Retinal pigment epithelial cell (primary cell): ENCODE data around the gene RALBP1.

Experiments used
- DNase-seq: peaks from one replicate; pipeline ENCODE4 v3.0.0-alpha.2; 2010; ENCODE audit warnings: low read depth
- H3K4me3 ChIP-seq: 2 replicates; pipeline ENCODE4 v1.5.1; 2011; ENCODE audit warnings: mild to moderate bottlenecking, low read length, control low read depth, moderate library complexity
- CTCF ChIP-seq: conservative IDR thresholded peaks from 2 replicates; pipeline ENCODE4 v1.5.1; 2011; ENCODE audit warnings: low read depth, low read length, control low read depth, inconsistent platforms

RALBP1 gene

GRCh38 chr18:9561759-9562158 lies 86.4 kb downstream of the RALBP1 start:
- no peak for DNase-seq
- TF ChIP-seq CTCF = no peak

GRCh38 chr18:9562584-9562983 lies 87.3 kb downstream of the RALBP1 start:
- TF ChIP-seq CTCF = no peak

More at GRCh38 chr18:9561759-9562158, 86.4 kb downstream of the RALBP1 start:
- H3K4me3 ChIP-seq = no peak overlapping the region

GRCh38 chr18:9563331-9563730 lies 88.0 kb downstream of the RALBP1 start:
- no peak for TF ChIP-seq CTCF
- DNase-seq = no peak
- H3K4me3 ChIP-seq = no peak overlapping the region

More at GRCh38 chr18:9562584-9562983, 87.3 kb downstream of the RALBP1 start:
- no peak for DNase-seq
- H3K4me3 ChIP-seq = no peak overlapping the region

GRCh38 chr18:9565407-9565806 lies 90.1 kb downstream of the RALBP1 start:
- no peak for DNase-seq
- no peak for TF ChIP-seq CTCF
- no peak overlapping the region for H3K4me3 ChIP-seq

GRCh38 chr18:9568186-9568585 lies 92.9 kb downstream of the RALBP1 start:
- no peak overlapping the region for H3K4me3 ChIP-seq
- TF ChIP-seq CTCF = no peak
- no peak for DNase-seq

GRCh38 chr18:9569178-9569577 lies 93.9 kb downstream of the RALBP1 start:
- DNase-seq = no peak
- no peak for TF ChIP-seq CTCF
- H3K4me3 ChIP-seq = no peak overlapping the region

- H3K4me3 ChIP-seq = no peak overlapping the region
- no peak for DNase-seq
- no peak for TF ChIP-seq CTCF
These were observed 94.9 kb downstream of the RALBP1 start for GRCh38 chr18:9570255-9570654.
